Urinary bladder (tissue), 4 donors: Measurements from ENCODE around the gene HTT. TPM values are rescaled to one million over a fixed set of nuclear protein-coding genes. Genes with fewer than 3 reads are reported as not detected.

Experiments used
- DNase-seq: peaks from one replicate; pipeline ENCODE4 v3.0.0-alpha.2; 2015; ENCODE audit errors: extremely low spot score
- H3K27ac ChIP-seq: one replicate; pipeline ENCODE4 v1.5.1; 2013; ENCODE audit warnings: low read depth, mild to moderate bottlenecking, moderate library complexity
- H3K36me3 ChIP-seq: one replicate; pipeline ENCODE4 v1.6.1; 2013; ENCODE audit warnings: mild to moderate bottlenecking, moderate library complexity; ENCODE audit not compliant: insufficient read depth
- H3K4me1 ChIP-seq: one replicate; pipeline ENCODE4 v1.6.1; 2013; ENCODE audit warnings: mild to moderate bottlenecking, moderate library complexity; ENCODE audit not compliant: insufficient read depth
- H3K4me3 ChIP-seq: one replicate; pipeline ENCODE4 v1.5.1; 2013; ENCODE audit warnings: low read depth, low read length
- WGBS: extraction: QIAGEN DNeasy Blood & Tissue Kit; methylation state at CpG from one replicate; pipeline ENCODE4 v1.1.7; 2013; 5-methylcytosine and 5-hydroxymethylcytosine counted together
- polyA plus RNA-seq: library from polyadenylated mRNA; stranded (reverse); fragments of 200-250 nt; gene quantifications from one replicate; pipeline ENCODE4 v1.2.3, GENCODE V29; 2013
- total RNA-seq: library from RNA; depleted of rRNA; stranded (reverse); fragments of >200 nt; gene quantifications from one replicate; pipeline ENCODE4 v1.2.3, GENCODE V29; 2014
- donor health status: healthy with polysubstance abuse.
- donor health status: healthy.

Gene HTT
- total and polyA plus RNA-seq, 2 donors = 14.7 to 80.4 TPM

GRCh38 chr4:3189459-3189858, 115.0 kb downstream of the HTT start:
- no peak for DNase-seq
- Histone ChIP-seq H3K27ac (no peak overlapping the region), H3K36me3 (peaks cover 3% of the 10 kb centered on the region), H3K4me1 (no peaks in the 10 kb centered on the region), H3K4me3 (no peak overlapping the region)

- 91% methylated on average over 5 of the region's 5 CpGs for WGBS
- H3K27ac ChIP-seq = no peak overlapping the region
- no peak for DNase-seq
- peaks cover 3% of the 10 kb centered on the region for H3K36me3 ChIP-seq
- H3K4me3 ChIP-seq = no peak overlapping the region
- H3K4me1 ChIP-seq = no peaks in the 10 kb centered on the region
Measured at GRCh38 chr4:3190549-3190948, 116.1 kb downstream of the HTT start.

DNA sequence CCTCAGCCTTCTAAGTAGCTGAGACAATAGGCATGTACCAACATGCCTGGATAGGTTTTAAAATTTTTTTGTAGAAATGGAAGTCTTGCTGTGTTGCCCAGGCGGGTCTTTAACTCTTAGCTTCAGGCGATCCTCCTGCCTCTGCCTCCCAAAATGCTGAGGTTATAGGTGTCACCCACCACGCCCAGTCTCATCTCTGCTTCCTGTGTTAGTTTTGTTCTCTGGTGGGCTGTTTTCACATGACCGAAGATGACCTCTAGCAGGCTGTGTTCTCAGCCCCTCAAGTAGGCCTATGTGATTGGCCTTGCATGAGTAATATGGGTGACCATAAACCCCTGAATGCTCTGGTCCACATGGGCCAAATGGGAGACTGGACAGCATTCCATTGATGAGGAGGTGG, 117.7 kb downstream of the HTT start:
- Histone ChIP-seq H3K27ac (no peak overlapping the region), H3K4me3 (no peak overlapping the region), H3K4me1 (no peaks in the 10 kb centered on the region), H3K36me3 (peaks cover 3% of the 10 kb centered on the region)
- 91% methylated on average over 4 of the region's 4 CpGs for WGBS
- no peak for DNase-seq

GRCh38 chr4:3192827-3193226, 118.3 kb downstream of the HTT start:
- peaks cover 3% of the 10 kb centered on the region for H3K36me3 ChIP-seq

GRCh38 chr4:3193531-3194203, 119.2 kb downstream of the HTT start:
- no peak for DNase-seq
- H3K4me3 ChIP-seq = no peak overlapping the region
- H3K27ac ChIP-seq = no peak overlapping the region
- WGBS = 69% methylated on average over 6 of the region's 6 CpGs
- no peaks in the 10 kb centered on the region for H3K4me1 ChIP-seq
- H3K36me3 ChIP-seq = no peaks in the 10 kb centered on the region

More at GRCh38 chr4:3192827-3193226, 118.3 kb downstream of the HTT start:
- Histone ChIP-seq H3K27ac (no peak overlapping the region), H3K4me1 (no peaks in the 10 kb centered on the region), H3K4me3 (no peak overlapping the region)
- DNase-seq = no peak
- 95% methylated on average over 12 of the region's 12 CpGs for WGBS

- no peak overlapping the region for H3K4me3 ChIP-seq
- H3K36me3 ChIP-seq = peaks cover 2% of the 10 kb centered on the region
- WGBS = 91% methylated on average over 7 of the region's 7 CpGs
- no peaks in the 10 kb centered on the region for H3K4me1 ChIP-seq
- H3K27ac ChIP-seq = no peak overlapping the region
- no peak for DNase-seq
Measured at GRCh38 chr4:3196670-3197359, 122.3 kb downstream of the HTT start.

DNA sequence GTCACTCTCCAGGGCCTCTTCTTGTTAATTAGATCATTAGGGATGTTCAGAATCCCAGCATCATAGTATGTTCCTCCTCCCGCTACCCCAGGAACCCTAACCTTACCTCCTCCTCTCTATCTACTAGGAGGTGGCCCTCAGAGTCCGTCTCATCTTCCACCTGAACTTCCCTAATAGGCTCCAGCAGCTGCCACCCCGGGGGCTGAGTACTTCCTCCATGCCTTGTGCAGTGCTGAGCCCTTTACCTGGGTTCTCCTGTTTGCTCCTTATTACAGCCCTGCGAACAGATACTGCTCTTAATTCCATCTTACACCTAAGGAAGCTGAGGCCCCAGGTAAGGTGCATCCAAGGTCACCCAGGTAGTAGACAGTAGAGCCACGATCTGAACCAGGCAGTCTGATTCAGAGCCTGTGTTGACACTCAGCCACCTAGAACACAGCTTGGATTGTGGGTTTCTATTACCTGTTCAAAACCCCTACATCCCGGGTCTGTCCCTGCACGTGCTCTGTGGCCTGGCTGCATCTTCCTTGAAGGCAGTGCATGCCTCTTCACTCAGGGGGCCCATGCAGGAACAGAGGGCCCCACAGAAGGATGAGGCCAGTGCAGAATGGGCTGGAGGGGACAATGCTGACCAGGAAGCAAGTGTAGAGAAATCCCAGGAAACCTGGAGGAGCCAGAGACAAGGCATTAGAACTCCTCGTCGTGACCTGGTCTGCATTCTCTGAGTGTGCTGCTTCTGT, 123.1 kb downstream of the HTT start:
- WGBS = 93% methylated on average over 9 of the region's 9 CpGs
- Histone ChIP-seq H3K4me1 (no peaks in the 10 kb centered on the region), H3K4me3 (no peak overlapping the region), H3K27ac (no peak overlapping the region), H3K36me3 (peaks cover 2% of the 10 kb centered on the region)
- DNase-seq = no peak

DNA sequence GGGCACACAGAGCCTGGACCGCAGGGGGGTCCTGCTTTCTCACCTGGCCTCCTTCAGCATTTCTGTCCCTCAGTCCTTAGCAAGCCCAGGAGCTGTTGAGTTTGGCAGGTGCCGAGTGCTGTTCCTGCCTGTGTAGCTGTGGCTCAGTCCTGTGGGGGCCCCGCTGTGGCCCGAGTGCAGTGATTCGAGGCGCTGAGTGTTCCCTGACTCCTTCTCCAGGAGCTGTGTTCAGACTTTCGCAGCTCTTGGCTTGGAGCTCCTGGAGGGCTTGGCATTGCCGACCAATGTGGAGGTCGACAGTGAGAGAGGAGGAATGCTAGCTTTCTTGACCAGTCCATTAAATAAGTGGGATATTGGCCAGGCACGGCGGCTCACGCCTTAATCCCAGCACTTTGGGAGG, 124.4 kb downstream of the HTT start:
- Histone ChIP-seq H3K36me3 (peaks cover 2% of the 10 kb centered on the region), H3K4me1 (no peaks in the 10 kb centered on the region), H3K4me3 (no peak overlapping the region), H3K27ac (no peak overlapping the region)
- DNase-seq = no peak
- 96% methylated on average over 12 of the region's 12 CpGs for WGBS

GRCh38 chr4:3199653-3200422, 125.4 kb downstream of the HTT start:
- no peak overlapping the region for H3K4me3 ChIP-seq
- H3K27ac ChIP-seq = no peak overlapping the region
- WGBS = 95% methylated on average over 17 of the region's 17 CpGs
- DNase-seq = no peak
- peaks cover 2% of the 10 kb centered on the region for H3K36me3 ChIP-seq
- no peaks in the 10 kb centered on the region for H3K4me1 ChIP-seq

DNA sequence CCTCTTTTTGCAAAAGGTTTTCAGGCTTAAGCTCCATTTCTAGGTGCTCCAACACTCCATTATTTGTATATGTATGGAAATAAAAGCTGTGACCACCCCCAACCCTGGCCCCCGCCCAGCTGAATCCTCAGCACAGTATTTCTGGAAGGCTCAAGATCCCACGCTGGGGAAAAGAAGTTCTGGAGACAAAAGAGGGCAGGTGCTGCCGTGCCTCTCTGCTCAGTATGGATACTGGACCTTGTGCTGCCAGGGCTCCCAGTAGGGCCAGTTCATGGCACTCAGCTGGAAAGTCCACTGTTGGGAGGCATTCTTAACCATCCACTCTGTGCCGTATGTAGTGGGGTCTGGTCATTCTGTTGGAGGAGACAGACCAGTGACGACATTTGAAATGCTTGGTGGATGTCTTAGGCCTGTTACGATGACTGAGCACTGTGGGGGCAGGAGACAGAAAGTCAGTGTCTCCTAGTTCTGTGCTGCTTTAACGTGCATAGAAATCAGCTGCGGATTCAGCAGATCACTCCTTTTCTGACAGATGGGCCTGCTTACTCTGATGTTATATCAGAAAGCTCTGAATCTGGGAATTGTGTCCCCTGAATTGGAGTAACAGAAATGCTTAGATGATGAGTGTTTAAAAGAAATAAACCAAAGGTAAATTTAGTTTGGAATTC, 126.1 kb downstream of the HTT start:
- no peak overlapping the region for H3K4me3 ChIP-seq
- 91% methylated on average over 8 of the region's 8 CpGs for WGBS
- peaks cover 2% of the 10 kb centered on the region for H3K36me3 ChIP-seq
- H3K4me1 ChIP-seq = no peaks in the 10 kb centered on the region
- DNase-seq = no peak
- H3K27ac ChIP-seq = no peak overlapping the region

GRCh38 chr4:3201718-3202702, 127.5 kb downstream of the HTT start:
- WGBS = 74% methylated on average over 11 of the region's 11 CpGs
- no peak overlapping the region for H3K27ac ChIP-seq
- peaks cover 2% of the 10 kb centered on the region for H3K36me3 ChIP-seq
- no peaks in the 10 kb centered on the region for H3K4me1 ChIP-seq
- H3K4me3 ChIP-seq = no peak overlapping the region
- DNase-seq = no peak
